ENCODE measurements around the gene NFX1. TPM values are rescaled to one million over a fixed set of nuclear protein-coding genes. Genes with fewer than 3 reads are reported as not detected.

The NFX1 gene
- total RNA-seq, 6 experiments from 2014 or later: 22.6 to 29.2 (median 24.8) TPM

GRCh38 chr9:33273266-33273971, 16.9 kb upstream of the NFX1 start:
- intact Hi-C loops (cut with DNase I): no loop called here
- no peak for ATAC-seq
- TF ChIP-seq CTCF (IDR thresholded peaks at IDR 0.05): no peak
- TF ChIP-seq POLR2A (IDR thresholded peaks at IDR 0.05): no peak
- 53% methylated on average over 3 of the region's 3 CpGs for WGBS (ENCODE audit: insufficient coverage, low coverage, low lambda C conversion rate, missing lambda C conversion rate)
- H3K27ac ChIP-seq: no peak overlapping the region
- no peaks in the 10 kb centered on the region for H3K4me1 ChIP-seq
- no peak overlapping the region for H3K4me3 ChIP-seq
- no peaks in the 10 kb centered on the region for H3K9me3 ChIP-seq
- H3K27me3 ChIP-seq: no peaks in the 10 kb centered on the region
- DNase-seq: no peak
- peaks cover 11 to 82% (median 33%) of the 10 kb centered on the region in 4 donors for H3K36me3 ChIP-seq

GRCh38 chr9:33273972-33274328, 16.4 kb upstream of the NFX1 start:
- intact Hi-C loops (cut with DNase I): no loop called here
- no peak for TF ChIP-seq CTCF (IDR thresholded peaks at IDR 0.05)
- no peak for TF ChIP-seq POLR2A (IDR thresholded peaks at IDR 0.05)
- no peak overlapping the region for H3K27ac ChIP-seq
- DNase-seq (no peak), ATAC-seq (no peak)
- no peaks in the 10 kb centered on the region for H3K27me3 ChIP-seq
- WGBS (ENCODE audit: insufficient coverage, low coverage, low lambda C conversion rate, missing lambda C conversion rate): 100% methylated on average over 1 of the region's 2 CpGs
- H3K9me3 ChIP-seq: no peaks in the 10 kb centered on the region
- H3K4me3 ChIP-seq: no peak overlapping the region
- H3K4me1 ChIP-seq: no peaks in the 10 kb centered on the region
- peaks cover 11 to 87% (median 34%) of the 10 kb centered on the region in 4 donors for H3K36me3 ChIP-seq

GRCh38 chr9:33277484-33277883, 12.8 kb upstream of the NFX1 start:
- no peak overlapping the region for H3K27ac ChIP-seq
- peaks cover 11 to 90% (median 38%) of the 10 kb centered on the region in 4 donors for H3K36me3 ChIP-seq
- 93% methylated on average over 4 of the region's 4 CpGs for WGBS (ENCODE audit: insufficient coverage, low coverage, low lambda C conversion rate, missing lambda C conversion rate)
- DNase-seq (no peak), ATAC-seq (no peak)
- H3K27me3 ChIP-seq: no peaks in the 10 kb centered on the region
- no peaks in the 10 kb centered on the region for H3K9me3 ChIP-seq
- no peak overlapping the region for H3K4me3 ChIP-seq
- TF ChIP-seq CTCF (IDR thresholded peaks at IDR 0.05): no peak
- no peak for TF ChIP-seq POLR2A (IDR thresholded peaks at IDR 0.05)
- H3K4me1 ChIP-seq: no peaks in the 10 kb centered on the region
- intact Hi-C loops (cut with DNase I): no loop called here

GRCh38 chr9:33285502-33285901, 4.8 kb upstream of the NFX1 start:
- H3K36me3 ChIP-seq: peaks cover 0 to 25% (median 7%) of the 10 kb centered on the region in 4 donors
- WGBS (ENCODE audit: insufficient coverage, low coverage, low lambda C conversion rate, missing lambda C conversion rate): 44% methylated on average over 4 of the region's 5 CpGs
- ATAC-seq: no peak
- intact Hi-C loops (cut with DNase I): no loop called here
- TF ChIP-seq POLR2A (IDR thresholded peaks at IDR 0.05) (no peak), CTCF (IDR thresholded peaks at IDR 0.05) (no peak)
- no peak for DNase-seq
- H3K27ac ChIP-seq: no peak overlapping the region
- H3K4me1 ChIP-seq: peaks cover 0 to 9% (median 2%) of the 10 kb centered on the region in 4 donors
- H3K4me3 ChIP-seq: no peak overlapping the region
- H3K9me3 ChIP-seq: no peaks in the 10 kb centered on the region
- no peaks in the 10 kb centered on the region for H3K27me3 ChIP-seq

Data from right lobe of liver (tissue), 6 donors.